ENCODE results near the gene PDSS1. TPM values are rescaled to one million over a fixed set of nuclear protein-coding genes. Genes with fewer than 3 reads are reported as not detected.

The PDSS1 gene
- total and polyA plus RNA-seq, 2 of the 13 experiments (the other 11 are each of a cell fraction or from before 2014, with no cell fraction given): 18.7 to 19.3 TPM

DNA sequence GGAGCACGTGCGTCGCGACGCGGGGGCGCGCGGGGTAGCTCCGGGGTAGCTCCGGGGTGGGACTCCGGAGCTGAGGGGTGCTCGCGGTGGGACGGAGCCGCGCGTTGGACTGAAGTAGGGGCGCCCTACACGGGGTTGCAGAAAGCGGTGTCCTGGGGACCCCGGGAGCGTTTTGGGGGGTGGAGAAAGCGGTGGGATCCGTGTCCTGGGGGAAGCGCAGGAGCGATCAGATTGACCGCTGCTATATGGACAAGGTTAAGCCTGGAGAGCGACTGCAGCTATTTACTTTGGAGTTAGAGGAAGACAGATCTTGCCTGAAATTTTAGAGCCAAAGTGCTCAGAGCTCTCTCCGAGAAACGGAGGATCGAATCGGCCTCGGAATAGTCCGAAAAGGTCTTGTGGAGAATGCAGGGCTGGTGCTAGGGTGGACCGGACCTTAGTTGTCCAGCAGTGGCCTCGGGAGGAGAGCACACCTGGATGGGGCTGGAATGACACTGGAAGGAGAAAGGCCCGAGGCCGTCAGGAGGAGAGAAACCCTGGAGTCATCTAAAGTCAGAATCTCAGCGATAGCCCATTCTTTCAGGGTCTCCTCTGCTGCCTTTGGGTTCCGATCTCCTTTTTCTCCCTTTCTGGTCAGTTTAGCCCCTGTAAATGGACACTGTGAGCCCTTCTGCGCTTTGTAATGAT, 564 bp downstream of the PDSS1 start (continued):
- TF ChIP-seq RXRB (CRISPR knock-in tag; IDR thresholded peaks at IDR 0.05; ENCODE audit: borderline replicate concordance): no peak
- peak; percentile 4 for TF ChIP-seq RBM39 (IDR thresholded peaks at IDR 0.05; ENCODE audit: low read depth, low read length, poor library complexity, severe bottlenecking)
- no peak for TF ChIP-seq ETV6 (CRISPR knock-in tag; conservative IDR thresholded peaks at IDR 0.05)
- TF ChIP-seq ZMYM4 (CRISPR knock-in tag; IDR thresholded peaks at IDR 0.05): 0 out of 2 replicates have a peak, but pooled peaks have one; percentile 23
- no peak for TF ChIP-seq TBX3 (IDR thresholded peaks at IDR 0.05; ENCODE audit: borderline replicate concordance)
- no peak for TF ChIP-seq HINFP (CRISPR knock-in tag; IDR thresholded peaks at IDR 0.05; ENCODE audit: low read depth)
- TF ChIP-seq CCAR2 (optimal IDR thresholded peaks at IDR 0.05; ENCODE audit: low read depth, low read length): no peak
- 0 out of 2 replicates have a peak, but pooled peaks have one; percentile 12 for TF ChIP-seq MTF2 (CRISPR knock-in tag; IDR thresholded peaks at IDR 0.05; ENCODE audit: borderline replicate concordance)
- peak; percentile 34; the same call in 1 of the 2 replicates for TF ChIP-seq ARNT2 (CRISPR knock-in tag; IDR thresholded peaks at IDR 0.05; ENCODE audit: low read depth)
- no peak for TF ChIP-seq ZNF251 (CRISPR knock-in tag; IDR thresholded peaks at IDR 0.05)
- no peak for TF ChIP-seq ISL2 (CRISPR knock-in tag; IDR thresholded peaks at IDR 0.05)
- TF ChIP-seq ZBTB10 (CRISPR knock-in tag; IDR thresholded peaks at IDR 0.05; ENCODE audit: borderline replicate concordance): no peak
- TF ChIP-seq DNMT3B (CRISPR knock-in tag; conservative IDR thresholded peaks at IDR 0.05): no peak
- 0 out of 2 replicates have a peak, but pooled peaks have one; percentile 1 for TF ChIP-seq SPEN (CRISPR knock-in tag; IDR thresholded peaks at IDR 0.05; ENCODE audit: low read depth)
- TF ChIP-seq ZNF30 (CRISPR knock-in tag; IDR thresholded peaks at IDR 0.05): no peak
- no peak for TF ChIP-seq SRSF9 (IDR thresholded peaks at IDR 0.05; ENCODE audit: borderline replicate concordance, insufficient read depth, low read depth, low read length, poor library complexity, severe bottlenecking)
- no peak for TF ChIP-seq ZBTB38 (CRISPR knock-in tag; IDR thresholded peaks at IDR 0.05)
- TF ChIP-seq JDP2 (CRISPR knock-in tag; IDR thresholded peaks at IDR 0.05; ENCODE audit: borderline replicate concordance): no peak
- TF ChIP-seq ELF4 (CRISPR knock-in tag; IDR thresholded peaks at IDR 0.05; ENCODE audit: borderline replicate concordance): no peak
- no peak for TF ChIP-seq ZNF615 (CRISPR knock-in tag; IDR thresholded peaks at IDR 0.05; ENCODE audit: borderline replicate concordance)
- TF ChIP-seq ZNF768 (CRISPR knock-in tag; IDR thresholded peaks at IDR 0.05): no peak
- TF ChIP-seq GATAD1 (CRISPR knock-in tag; IDR thresholded peaks at IDR 0.05): no peak
- peak in 1 of 2 experiments; percentile 51; a peak in 2 of 4 replicates for TF ChIP-seq NR2F1 (CRISPR knock-in tag; IDR thresholded peaks at IDR 0.05)
- no peak for TF ChIP-seq ZNF766 (CRISPR knock-in tag; IDR thresholded peaks at IDR 0.05; ENCODE audit: borderline replicate concordance)
- TF ChIP-seq ZNF780A (CRISPR knock-in tag; IDR thresholded peaks at IDR 0.05): no peak
- no peak for TF ChIP-seq CBX2 (IDR thresholded peaks at IDR 0.05; ENCODE audit: low read depth, low read length)
- no peak for TF ChIP-seq CBX2 (CRISPR knock-in tag; IDR thresholded peaks at IDR 0.05; ENCODE audit: low read depth)

All from HepG2 (cell line).